NCI-H146 treated with DMSO at 0.1 percent for 48 hours (cell line): ENCODE data around the gene FBLN2.
"Not testable (repeated sequence)": the region's sequence is repeated elsewhere in the genome, so short reads cannot be mapped to it uniquely, and the experiment has no call there.

Experiments used
- DNase-seq: peaks from one replicate; lab custom pipeline; 2025; ENCODE audit not compliant: unreplicated experiment; lab: John Stamatoyannopoulos, UW

The FBLN2 gene

GRCh38 chr3:13545952-13546454, 2.9 kb upstream of the FBLN2 start:
- no peak for DNase-seq

DNA sequence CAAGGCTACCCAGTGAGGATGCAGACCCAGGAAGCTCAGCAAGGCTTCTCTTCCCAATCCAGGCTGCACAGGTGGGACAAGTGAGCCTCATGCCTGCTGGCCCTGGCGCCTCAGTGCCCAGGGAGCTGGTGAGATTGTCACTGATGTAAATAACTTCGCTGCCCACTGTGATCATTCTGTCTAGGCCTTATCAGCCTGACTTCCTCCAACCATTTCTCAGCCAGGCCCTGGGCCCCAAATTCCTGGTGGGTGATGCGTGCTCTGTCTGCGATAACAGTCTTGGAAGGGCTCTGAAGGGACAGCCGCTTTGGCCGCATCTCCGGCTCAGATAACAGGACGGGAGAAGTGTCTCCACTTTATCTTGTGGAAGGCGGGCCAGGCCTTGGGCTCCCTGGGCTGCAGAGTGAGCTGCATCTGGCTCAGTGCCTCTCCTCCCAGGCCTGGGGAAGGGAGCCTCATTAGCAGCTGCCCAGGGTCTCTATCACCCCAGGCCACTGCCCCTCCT, 2.2 kb upstream of the FBLN2 start:
- no peak for DNase-seq

- no peak for DNase-seq
Measured at GRCh38 chr3:13547591-13548371, 1.1 kb upstream of the FBLN2 start.

DNA sequence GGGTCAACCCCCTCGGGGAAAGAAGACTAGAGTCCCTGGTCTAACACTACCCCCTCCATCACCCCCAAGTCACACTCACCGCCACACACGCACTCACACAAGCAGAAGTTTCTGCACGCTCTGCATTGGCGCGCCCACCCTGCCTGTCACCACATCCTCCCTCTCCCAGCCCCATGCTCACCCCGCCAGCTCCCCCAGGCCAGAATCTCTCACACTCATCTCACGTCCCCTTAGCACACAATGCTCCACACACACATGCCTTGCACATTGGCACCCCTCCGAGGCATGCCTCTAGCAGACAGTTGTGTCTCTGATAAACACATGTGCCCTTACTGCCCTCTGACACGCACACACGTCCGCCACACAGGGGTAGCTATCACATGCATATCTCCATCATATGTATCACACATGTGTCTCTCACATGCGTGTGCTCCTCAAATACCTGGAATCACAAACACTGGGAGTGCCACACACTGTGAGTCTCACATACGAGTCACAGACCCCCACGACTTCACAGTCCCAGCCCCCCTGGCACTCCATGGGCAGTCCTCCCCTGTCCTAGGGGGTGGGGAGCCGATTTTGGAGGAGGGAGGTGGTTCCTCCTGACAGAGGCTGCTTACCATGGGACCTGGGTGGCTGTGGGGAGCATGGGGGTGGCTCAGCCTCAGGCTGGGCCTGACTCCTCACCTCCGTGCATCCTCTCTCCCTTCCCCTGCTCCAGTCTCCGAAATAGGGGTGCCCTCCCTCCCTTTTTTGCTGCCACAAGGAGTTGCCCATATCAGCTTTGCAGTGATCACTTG, 898 bp downstream of the FBLN2 start:
- no peak for DNase-seq

GRCh38 chr3:13550423-13550690, 1.4 kb downstream of the FBLN2 start:
- DNase-seq: no peak

- no peak for DNase-seq
Measured at GRCh38 chr3:13550791-13551360, 2.0 kb downstream of the FBLN2 start.

DNA sequence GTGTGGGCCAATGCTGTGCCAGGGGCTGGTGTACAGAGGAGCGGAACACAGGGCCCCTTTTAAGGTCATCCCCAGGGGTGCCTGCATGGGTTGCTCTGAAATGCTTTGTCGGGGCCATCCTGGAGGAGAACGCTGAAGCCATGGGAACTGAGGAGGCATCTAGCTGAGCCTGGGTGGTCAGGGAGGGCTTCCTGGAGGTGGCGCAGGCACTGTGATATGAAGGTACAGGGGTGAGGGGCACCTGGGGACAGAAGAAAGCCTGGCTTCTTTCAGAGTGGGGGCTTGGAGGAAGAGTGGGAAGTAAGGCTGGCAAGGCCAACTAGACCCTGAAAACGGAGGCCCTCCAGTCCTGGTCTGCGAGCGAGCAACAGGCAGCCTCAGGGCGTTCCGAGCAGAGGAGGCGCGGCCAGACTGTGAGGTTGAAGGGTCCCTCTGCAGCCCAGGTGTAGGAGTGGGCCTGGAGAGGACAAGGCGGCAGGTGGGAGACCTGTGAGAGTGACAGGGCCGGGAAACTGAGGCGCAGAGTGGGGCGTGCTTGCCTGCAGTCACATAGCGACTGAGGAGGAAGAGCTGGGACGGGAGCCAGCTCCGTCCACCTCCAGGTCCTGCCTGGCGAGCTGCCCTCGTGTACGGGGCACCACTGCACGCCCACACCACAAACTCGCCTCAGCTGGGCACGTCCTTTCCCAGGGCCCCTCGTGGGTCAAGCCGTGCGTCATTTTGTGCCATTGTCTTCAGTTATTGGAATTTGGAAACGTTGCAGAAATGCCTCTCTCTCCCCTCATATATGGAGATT, 4.1 kb downstream of the FBLN2 start:
- no peak for DNase-seq

- no peak for DNase-seq
Measured at GRCh38 chr3:13553686-13554085, 4.8 kb downstream of the FBLN2 start.

GRCh38 chr3:13555753-13556152, 6.8 kb downstream of the FBLN2 start:
- no peak for DNase-seq

- DNase-seq: no peak
Measured at GRCh38 chr3:13556207-13556606, 7.3 kb downstream of the FBLN2 start.

- DNase-seq: no peak
Measured at GRCh38 chr3:13556917-13557316, 8.0 kb downstream of the FBLN2 start.

DNA sequence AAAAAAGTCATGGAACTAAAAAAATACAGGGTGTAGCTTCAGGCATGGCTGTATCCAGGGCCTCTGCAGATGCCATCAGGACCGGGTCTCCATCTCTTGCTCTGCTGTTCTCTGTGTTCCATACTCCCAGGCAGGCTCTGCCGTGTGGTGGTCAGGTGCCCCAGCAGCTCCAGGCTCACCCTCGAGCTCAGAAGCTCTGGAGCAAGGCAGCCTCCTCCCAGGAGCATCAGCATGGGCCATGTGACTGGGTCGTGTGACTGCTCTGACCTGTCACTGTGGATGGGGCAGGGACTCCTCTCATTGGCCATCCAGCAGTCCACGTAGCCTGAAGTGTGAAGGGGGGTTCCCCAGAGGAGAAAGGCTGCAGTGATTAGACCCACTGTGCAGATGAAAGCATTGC, 8.5 kb downstream of the FBLN2 start:
- DNase-seq: no peak

GRCh38 chr3:13557926-13558325, 9.0 kb downstream of the FBLN2 start:
- no peak for DNase-seq

DNA sequence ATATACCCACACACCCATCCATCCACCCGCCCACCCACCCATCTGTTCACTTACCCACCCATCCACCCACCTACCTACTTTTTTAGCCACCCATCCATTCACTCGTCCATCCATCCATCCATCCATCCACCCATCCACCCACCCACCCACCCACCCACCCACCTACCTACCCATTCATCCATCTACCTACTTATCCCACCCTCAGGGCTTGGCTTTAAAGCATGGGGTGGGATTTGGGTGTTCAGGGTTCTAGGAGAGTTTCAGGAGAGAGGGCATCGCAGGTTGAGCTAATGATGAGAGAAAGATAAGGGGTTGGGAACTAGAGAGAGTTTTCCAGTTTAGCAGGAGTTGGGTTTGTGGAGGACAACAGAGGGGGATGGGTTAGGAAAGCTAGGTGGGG, 9.7 kb downstream of the FBLN2 start:
- DNase-seq: no peak

DNA sequence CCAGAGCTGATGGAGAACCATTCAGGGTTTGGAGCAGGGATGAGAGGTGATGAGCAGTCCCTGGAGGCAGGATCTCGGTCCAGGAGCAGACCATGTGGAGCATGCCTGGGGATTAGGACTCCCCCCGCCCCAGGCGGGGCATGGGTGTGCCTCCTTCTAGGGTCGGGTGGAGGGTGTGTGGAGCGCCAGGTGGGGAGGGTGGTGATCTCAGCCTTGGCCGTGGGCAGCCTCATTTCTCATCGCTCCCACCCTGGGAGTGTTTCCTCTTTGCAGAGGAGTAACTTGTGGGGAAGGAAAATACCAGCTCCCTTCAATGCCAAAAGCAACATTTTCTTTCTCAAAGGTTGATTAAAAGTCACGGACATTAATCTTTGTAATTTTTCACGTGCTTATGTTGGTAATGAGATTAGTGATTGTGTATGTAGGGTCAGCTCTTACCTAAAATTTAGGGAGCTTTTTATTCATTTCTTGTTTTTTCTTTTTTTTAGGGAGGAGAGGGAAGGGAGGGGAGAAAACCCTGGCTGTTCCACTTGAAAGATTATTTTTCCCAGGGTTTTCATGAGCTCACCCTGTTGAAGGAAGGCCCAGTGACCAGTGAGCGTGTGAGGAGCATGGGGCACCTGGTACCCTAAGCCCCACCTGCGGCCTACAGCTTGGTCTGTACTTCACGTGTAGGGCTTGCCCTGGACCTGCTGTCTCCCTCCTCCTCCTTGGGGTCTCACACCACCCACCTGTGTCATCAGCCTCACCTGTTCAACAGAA, 11.0 kb downstream of the FBLN2 start:
- DNase-seq: no peak

DNA sequence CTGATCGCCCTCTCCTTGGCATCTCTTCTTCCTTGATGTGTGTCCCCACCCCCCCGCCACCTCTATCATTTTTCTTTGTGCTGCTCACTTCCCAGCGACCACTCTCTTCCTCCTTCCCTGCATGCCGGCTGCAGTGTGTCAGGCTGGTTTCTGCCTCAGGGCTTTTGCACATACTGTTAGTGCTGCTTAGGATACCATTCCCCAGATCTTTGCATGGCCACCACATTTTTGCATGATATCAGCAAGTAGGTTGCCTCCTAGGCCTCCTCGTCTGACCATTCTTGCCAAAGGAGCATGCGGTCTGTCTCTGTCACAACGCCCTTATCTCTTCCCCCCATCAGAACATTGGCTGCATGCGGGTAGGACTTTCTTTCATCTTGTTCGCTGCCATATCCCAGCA, 12.5 kb downstream of the FBLN2 start:
- DNase-seq: no peak

DNA sequence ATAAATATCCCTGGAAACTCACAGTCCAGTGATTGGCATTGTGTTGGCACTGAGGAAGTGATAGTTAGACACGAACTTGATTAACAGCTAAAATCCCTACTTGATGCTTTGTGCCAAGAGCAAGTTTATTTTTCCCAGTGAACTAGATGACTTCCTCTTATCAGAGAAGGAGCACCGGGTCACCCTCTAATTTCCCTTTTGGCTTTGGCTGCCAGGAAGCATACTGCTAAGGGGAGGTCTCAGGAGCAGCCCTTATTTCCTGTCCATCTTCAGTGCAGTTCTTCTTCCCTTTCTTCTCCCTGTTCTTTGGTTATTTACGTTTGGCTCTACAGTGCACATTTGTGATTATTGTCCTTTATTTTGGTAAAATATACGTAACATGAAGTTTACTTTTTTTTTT, 13.0 kb downstream of the FBLN2 start:
- DNase-seq: no peak

- DNase-seq: not testable (repeated sequence)
Measured at GRCh38 chr3:13562421-13562820, 13.5 kb downstream of the FBLN2 start.

- no peak for DNase-seq
Measured at GRCh38 chr3:13563321-13563720, 14.4 kb downstream of the FBLN2 start.

DNA sequence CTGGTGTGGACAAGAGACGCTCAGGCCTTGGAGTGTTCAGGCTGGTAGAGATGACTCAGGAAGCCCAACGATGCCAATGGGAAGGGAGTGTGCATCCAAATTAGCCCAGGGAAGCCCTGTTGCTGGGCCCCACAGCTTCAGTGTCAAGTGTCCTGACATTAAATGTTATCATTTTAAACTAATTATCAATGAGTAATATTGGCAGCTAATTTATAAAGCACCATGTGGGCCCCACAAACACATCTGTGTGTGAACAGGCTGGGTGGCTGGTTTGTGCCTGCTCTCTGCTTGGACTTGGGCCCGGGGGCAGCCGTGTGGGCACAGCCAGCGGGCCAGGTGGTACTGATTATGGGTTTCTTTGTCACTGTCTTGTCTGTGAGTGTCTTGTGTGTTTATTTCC, 15.0 kb downstream of the FBLN2 start:
- DNase-seq: no peak
